ENCODE measurements around the gene EFCC1. TPM values are rescaled to one million over a fixed set of nuclear protein-coding genes. Genes with fewer than 3 reads are reported as not detected.
"Not testable (repeated sequence)": the region's sequence is repeated elsewhere in the genome, so short reads cannot be mapped to it uniquely, and the experiment has no call there.

Gene EFCC1
- total RNA-seq, 1 donor from 2014 or later = 0.60 TPM

DNA sequence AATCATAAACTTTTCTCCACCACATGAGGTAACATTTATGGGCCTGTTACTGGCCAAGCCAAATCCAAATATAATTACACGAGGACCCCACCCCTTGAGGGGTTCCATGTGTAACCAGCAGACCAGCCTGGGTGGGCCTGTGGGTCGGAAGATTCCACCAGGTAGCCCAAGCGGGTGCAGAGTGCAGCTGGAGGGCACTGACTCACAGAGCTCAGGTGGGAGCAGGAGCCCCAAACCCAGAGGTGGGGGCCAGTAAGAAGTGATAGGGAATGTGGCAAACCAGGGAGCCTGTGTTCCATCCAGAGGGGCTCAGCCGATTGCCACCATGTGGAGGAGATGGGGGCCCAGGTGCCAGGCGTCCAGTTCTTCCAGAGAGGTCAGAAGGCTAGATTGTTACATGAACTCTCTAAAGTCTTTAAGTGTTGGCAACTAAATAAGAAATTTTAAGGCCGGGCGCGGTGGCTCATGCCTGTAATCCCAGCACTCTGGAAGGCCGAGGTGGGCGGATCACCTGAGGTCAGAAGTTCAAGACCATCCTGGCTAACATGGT lies 62.1 kb downstream of the EFCC1 start:
- H3K36me3 Mint-ChIP-seq (ENCODE audit: insufficient read depth) = no peaks in the 10 kb centered on the region
- peaks cover 6% of the 10 kb centered on the region for H3K27me3 Mint-ChIP-seq
- no peak overlapping the region for H3K27ac Mint-ChIP-seq

DNA sequence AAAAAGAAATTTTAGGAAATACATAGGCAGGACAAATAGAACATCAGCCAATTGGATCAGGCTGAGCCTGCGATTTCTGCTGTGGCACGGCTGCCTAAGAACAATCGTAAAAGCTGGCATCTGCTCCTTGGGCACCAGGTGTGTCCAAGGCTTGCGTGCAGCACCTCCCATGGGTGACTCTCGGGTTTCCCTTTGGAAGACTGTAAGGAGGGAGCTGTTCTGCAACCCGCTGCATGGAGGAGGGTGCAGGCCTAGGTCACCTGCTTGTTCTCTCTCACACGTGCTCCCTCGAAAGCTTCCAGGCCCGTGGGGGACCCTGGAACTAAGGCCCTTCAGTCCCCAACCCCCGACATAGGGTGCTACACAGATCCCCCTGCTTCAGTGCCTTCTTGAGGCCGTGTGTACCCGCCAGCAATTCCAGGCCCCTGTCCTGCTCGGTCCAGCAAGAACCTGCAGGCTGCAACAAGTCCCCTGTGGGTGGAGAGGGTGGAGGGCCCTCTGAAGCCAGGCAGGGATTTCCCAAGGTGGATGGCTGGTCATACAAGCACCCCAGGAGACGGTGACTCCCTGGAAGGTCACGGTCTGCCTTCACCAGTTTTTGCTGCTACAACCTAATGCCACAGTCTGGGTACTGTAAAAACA lies 62.9 kb downstream of the EFCC1 start:
- H3K4me1 Mint-ChIP-seq (ENCODE audit: low read depth) = peaks cover 4% of the 10 kb centered on the region
- H3K27me3 Mint-ChIP-seq = peaks cover 6% of the 10 kb centered on the region
- TF ChIP-seq, protein P1, sequence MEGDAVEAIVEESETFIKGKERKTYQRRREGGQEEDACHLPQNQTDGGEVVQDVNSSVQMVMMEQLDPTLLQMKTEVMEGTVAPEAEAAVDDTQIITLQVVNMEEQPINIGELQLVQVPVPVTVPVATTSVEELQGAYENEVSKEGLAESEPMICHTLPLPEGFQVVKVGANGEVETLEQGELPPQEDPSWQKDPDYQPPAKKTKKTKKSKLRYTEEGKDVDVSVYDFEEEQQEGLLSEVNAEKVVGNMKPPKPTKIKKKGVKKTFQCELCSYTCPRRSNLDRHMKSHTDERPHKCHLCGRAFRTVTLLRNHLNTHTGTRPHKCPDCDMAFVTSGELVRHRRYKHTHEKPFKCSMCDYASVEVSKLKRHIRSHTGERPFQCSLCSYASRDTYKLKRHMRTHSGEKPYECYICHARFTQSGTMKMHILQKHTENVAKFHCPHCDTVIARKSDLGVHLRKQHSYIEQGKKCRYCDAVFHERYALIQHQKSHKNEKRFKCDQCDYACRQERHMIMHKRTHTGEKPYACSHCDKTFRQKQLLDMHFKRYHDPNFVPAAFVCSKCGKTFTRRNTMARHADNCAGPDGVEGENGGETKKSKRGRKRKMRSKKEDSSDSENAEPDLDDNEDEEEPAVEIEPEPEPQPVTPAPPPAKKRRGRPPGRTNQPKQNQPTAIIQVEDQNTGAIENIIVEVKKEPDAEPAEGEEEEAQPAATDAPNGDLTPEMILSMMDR (IDR thresholded peaks at IDR 0.05; ENCODE audit: unreplicated experiment) = no peak
- no peak overlapping the region for H3K27ac Mint-ChIP-seq
- no peak overlapping the region for H3K4me3 Mint-ChIP-seq (ENCODE audit: low read depth)
- no peaks in the 10 kb centered on the region for H3K36me3 Mint-ChIP-seq (ENCODE audit: insufficient read depth)
- H3K9me3 Mint-ChIP-seq (ENCODE audit: low read depth) = peaks cover 4% of the 10 kb centered on the region
- DNase-seq (ENCODE audit: low spot score, unreplicated experiment) = no peak

More for the DNA sequence above, 62.1 kb downstream of the EFCC1 start:
- DNase-seq (ENCODE audit: low spot score, unreplicated experiment) = no peak
- Mint-ChIP-seq H3K4me3 (ENCODE audit: low read depth) (no peak overlapping the region), H3K9me3 (ENCODE audit: low read depth) (peaks cover 4% of the 10 kb centered on the region), H3K4me1 (ENCODE audit: low read depth) (peaks cover 10% of the 10 kb centered on the region)
- TF ChIP-seq, protein P1 (IDR thresholded peaks at IDR 0.05; ENCODE audit: unreplicated experiment) = no peak

DNA sequence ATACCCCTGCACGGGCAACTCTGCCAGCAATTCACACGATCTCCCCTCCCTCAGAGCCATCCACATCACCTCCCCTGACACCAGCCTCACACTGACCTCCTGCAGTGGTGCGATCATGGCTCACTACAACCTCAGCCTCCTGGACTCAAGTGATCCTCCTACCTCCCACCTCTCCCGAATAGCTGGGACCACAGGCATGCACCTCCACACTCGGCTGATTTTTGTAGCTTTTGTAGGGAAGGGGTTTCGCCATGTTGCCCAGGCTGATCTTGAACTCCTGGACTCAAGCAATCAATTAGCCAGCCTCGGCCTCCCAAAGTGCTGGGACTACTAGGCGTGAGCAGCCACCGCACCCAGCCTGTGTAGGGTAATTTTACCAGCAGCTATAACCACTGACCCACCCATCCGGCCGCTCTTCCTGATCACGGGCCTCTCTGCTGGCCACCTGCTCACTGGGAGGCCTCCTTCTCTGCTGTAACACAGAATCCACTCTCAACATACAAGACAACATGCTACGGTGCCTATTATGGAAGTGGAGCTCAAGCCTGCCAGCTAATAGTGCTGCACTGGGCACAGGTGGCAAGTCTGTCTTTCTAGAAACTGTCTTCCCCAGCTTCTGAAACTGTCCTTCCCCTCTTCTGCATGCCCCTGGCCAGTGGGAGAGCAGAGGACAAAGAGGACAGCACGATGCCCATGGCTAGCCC lies 64.1 kb downstream of the EFCC1 start:
- DNase-seq (ENCODE audit: low spot score, unreplicated experiment) = no peak
- Mint-ChIP-seq H3K27me3 (peaks cover 6% of the 10 kb centered on the region), H3K4me3 (ENCODE audit: low read depth) (peak overlapping the region; percentile 11), H3K9me3 (ENCODE audit: low read depth) (peaks cover 4% of the 10 kb centered on the region), H3K27ac (no peak overlapping the region), H3K36me3 (ENCODE audit: insufficient read depth) (no peaks in the 10 kb centered on the region), H3K4me1 (ENCODE audit: low read depth) (peaks cover 4% of the 10 kb centered on the region)
- TF ChIP-seq, protein P1 (IDR thresholded peaks at IDR 0.05; ENCODE audit: unreplicated experiment) = no peak

DNA sequence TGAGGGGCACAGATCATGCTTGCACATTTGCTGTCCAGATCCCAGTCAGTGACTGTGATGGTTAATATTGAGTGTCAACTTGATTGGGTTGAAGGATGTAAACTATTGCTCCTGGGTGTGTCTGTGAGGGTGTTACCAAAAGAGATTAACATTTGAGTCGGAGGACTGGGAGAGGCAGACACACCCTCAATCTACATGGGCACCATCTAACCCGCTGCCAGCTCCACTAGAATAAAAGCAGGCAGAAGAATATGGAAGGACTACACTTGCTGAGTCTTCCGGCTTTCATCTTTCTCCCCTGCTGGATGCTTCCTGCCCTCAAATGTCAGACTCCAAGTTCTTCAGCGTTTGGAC lies 64.6 kb downstream of the EFCC1 start:
- TF ChIP-seq, protein P1 (IDR thresholded peaks at IDR 0.05; ENCODE audit: unreplicated experiment) = no peak
- peaks cover 4% of the 10 kb centered on the region for H3K4me1 Mint-ChIP-seq (ENCODE audit: low read depth)
- H3K4me3 Mint-ChIP-seq (ENCODE audit: low read depth) = no peak overlapping the region
- H3K27ac Mint-ChIP-seq = no peak overlapping the region
- no peak for DNase-seq (ENCODE audit: low spot score, unreplicated experiment)
- peaks cover 6% of the 10 kb centered on the region for H3K27me3 Mint-ChIP-seq
- H3K9me3 Mint-ChIP-seq (ENCODE audit: low read depth) = peaks cover 4% of the 10 kb centered on the region
- no peaks in the 10 kb centered on the region for H3K36me3 Mint-ChIP-seq (ENCODE audit: insufficient read depth)

DNA sequence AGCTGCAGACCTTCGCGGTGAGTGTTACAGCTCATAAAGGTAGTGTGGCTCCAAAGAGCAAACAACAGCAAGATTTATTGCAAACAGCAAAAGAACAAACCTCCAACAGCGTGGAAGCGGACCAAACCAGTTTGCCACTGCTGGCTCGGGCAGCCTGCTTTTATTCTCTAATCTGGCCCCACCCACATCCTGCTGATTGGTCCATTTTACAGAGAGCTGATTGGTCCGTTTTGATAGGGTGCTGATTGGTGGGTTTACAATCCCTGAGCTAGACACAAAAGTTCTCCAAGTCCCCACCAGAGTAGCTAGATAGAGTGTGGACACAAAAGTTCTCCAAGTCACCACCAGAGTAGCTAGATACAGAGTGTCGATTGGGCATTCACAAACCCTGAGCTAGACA lies 66.6 kb downstream of the EFCC1 start:
- H3K9me3 Mint-ChIP-seq (ENCODE audit: low read depth); H3K4me1 Mint-ChIP-seq (ENCODE audit: low read depth); H3K4me3 Mint-ChIP-seq (ENCODE audit: low read depth); DNase-seq (ENCODE audit: low spot score, unreplicated experiment); H3K27me3 Mint-ChIP-seq; H3K27ac Mint-ChIP-seq; H3K36me3 Mint-ChIP-seq (ENCODE audit: insufficient read depth): not testable (repeated sequence)

Data from progenitor cell of endocrine pancreas (in vitro differentiated cells).